ENCODE data around the gene KIF21B.

KIF21B gene

DNA sequence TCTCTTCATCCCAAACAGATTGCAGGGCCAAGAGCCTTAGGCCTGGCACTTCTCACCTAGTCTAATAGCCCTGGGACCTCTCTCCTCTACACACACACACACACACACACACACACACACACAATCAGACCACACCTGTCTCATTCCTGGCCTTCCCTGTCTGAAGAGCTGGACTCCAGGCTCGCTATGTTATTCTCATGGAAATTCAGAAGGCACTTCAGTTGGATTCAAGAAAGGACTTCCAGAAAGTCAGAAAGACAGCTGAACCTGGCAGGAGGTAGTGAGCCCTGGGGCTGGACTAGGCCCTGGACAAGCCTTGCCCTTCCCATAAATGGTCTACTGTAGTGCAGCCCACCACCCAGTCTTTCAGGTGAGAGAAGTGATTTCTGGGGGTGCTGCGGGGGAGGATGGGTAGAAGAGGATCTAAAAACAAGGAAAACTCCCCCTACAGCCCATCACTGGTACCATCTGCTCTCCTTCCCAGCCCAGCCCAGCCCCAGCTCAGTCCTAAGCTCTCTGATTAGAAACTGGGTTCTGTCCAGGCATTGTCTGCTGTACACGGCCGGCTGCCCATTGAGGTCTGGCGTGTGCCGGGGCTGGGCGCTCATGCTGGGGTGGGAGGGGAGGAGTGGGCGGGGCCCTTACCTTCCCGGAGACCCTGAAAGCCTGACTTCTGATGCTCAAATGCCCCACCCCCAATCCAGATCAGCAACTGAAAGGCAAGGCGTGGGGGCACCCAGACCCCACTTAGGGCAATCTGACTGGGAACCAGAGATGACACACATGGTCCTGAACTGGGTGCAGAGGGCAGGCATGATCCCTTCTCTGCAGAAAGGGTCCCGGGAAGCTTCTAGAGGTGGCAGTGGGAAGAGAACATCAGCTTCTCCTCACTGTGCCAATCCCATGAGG is 2.5 kb downstream of the KIF21B start:
- DNase-seq = peak in 5 of 10 donors; percentile 55 to 87 (median 62)
- intact Hi-C loops (cut with DNase I) = no loop called here

DNA sequence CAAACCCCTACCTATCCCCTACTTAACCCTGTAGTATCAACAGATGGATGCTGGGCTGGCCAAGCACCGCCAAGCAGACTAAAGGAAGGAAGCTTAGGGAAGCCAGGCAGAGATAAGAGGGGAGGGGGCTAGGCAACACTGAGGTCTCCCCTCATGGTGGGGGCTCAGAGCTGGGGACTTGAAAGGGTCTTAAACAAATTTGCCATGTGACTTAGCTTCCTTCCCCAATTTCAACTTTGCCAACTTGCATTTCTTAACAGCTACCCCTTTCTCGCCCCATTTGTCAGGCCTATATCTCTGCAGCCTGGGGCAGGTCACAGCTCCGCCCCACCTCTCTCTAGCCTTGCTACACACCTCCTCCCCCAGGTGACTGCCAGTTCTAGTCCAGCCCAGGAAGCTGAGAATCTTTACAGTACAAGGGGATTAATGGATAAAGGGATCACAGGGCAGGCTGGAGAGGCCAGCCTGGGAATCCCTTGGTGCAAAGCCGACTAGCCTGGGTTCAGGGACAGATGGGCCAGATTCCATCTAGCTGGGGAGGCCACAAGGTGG is 3.4 kb downstream of the KIF21B start:
- intact Hi-C loops (cut with DNase I) = no loop called here
- peak in 1 of 10 donors; percentile 53 for DNase-seq

DNA sequence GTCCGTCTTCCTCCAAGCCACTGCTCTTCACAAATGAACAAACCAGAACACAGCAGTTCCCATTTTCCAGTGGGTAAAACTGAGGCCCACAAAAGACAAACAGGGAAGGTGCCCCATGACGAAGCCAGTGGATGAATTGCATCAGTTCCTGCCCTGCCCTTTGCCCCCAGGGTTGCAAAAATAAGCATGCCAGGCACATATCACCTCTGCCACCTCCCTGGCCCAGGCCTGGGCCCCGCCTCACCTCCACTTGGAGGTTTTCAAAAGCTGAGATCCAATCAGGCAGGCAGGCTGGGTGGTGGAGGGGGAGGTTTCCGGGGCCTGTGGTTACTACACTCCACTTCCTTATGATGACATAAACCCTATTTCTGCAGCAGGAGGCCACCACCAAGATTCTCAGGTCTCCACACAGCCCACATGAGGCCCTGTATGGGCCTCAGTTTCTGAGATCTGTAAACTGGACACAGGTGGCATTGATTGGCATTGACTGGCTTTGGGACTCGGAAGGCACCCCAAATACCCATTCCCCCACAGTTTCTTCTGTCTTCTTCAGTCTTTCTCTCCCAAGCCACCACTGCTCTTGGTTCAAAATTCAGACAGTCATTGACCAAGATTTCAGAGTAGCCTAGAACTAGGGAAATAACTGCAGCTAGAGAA is 4.1 kb downstream of the KIF21B start:
- DNase-seq = no peak
- intact Hi-C loops (cut with DNase I) = no loop called here

DNA sequence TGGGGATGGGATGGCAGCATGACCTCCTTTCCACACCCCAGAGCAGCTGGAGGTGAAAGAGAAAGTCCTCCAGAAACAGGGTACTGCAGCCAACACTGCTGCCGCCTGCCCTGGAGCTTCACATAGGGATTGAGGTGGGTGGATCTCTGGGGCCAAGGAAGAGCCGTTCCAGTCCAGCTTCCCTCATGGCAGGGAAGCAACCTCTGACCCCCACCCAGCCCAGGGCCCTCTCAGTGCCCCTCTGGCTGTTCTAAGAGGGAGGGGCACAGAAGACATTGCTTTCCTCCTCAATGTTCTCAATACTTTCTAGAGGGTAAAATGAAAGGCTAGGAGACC is 5.7 kb downstream of the KIF21B start:
- peak in 1 of 10 donors; percentile 75 for DNase-seq
- intact Hi-C loops (cut with DNase I) = no loop called here

DNA sequence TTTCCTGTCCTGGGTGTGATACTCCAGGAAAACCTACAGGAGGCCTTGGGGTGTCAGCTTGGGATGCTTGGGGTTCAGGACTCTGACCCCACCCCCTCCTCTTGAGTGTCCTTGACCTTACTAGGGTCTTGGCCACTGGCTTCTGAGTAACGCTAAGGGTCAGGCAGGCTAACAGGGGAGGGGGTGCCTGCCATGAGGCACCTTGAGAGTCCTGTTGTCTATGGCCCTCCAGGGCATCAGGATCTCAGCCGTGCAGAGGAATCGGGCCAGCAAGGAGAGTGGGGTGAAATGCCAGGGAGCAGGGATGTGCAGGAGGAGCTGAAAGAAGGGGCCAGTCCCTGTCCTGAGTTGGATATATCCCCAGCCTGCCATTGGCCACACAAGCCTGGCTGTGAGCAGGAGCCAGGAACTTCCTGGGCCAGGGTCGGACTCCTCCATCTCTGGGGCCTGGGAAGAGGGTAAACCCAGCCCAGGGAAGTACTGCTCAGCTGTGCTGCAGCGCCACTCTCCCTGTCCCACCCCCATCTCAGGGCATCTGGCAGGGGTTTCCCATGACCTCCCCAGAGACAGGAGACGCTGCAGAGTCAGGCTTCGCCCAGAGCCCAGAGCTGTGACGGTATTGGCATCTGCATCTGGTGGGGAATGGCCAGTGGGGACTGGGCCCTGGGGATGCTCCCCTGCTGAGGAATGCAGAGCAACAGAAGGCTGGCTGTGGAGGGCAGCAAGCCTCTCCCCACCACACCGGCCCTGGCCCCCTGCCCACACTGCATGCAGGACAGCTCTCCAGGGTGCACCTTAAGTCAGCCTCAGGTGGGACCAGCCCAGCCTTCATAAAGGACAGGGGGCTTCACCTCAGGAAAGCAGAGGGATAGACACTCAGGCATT is 6.3 kb downstream of the KIF21B start:
- intact Hi-C loops (cut with DNase I) = no loop called here
- DNase-seq = peak in 2 of 10 donors; percentile 70 to 74

- intact Hi-C loops (cut with DNase I) = no loop called here
- DNase-seq = peak in 8 of 10 donors; percentile 48 to 91 (median 64)
Measured at GRCh38 chr1:201016211-201016651, 7.3 kb downstream of the KIF21B start.

DNA sequence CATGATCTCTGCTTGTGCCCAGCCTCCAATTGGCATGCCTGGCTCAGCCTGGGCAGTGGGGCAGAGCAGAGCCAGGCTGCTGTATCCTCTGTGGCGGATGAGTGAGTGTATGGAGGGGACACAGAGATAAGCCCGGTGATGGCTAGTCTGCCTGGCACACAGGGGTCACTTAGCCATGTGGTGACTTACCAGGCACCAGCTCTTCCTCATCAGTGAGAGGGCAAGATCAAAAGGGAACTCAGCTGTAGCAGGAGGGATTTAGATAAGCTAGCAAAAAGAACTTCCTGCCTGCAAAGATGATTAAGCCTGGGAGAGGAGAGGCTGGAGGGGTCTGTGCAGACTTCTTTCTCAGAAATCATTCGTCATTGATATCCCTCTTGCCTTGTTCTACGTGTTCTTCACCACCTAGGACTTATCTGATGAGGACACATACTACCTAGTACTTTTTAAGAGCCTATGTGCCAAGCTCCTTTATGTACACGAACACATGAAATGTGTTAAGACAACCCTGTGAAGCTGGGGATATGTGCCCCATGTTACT is 7.9 kb downstream of the KIF21B start:
- intact Hi-C loops (cut with DNase I) = no loop called here
- DNase-seq = peak in 1 of 10 donors; percentile 76

DNA sequence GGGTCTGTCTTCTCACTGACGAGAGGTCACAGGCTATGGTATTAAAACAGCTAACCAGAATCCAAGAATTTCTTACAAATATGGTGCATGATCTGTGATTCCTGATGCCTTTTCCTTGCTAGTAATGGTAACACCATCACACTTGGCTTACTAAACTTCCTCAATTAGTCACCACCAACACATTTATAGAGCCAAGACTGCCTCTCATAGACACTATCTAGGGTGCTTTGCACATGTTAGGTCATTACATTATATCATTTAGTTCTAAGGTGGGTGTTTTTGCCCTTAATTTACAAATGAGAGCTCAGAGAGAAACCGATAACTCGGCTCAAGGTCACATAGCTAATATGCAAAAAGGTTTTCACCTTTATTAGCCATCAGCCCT is 8.7 kb downstream of the KIF21B start:
- intact Hi-C loops (cut with DNase I) = no loop called here
- no peak for DNase-seq

DNA sequence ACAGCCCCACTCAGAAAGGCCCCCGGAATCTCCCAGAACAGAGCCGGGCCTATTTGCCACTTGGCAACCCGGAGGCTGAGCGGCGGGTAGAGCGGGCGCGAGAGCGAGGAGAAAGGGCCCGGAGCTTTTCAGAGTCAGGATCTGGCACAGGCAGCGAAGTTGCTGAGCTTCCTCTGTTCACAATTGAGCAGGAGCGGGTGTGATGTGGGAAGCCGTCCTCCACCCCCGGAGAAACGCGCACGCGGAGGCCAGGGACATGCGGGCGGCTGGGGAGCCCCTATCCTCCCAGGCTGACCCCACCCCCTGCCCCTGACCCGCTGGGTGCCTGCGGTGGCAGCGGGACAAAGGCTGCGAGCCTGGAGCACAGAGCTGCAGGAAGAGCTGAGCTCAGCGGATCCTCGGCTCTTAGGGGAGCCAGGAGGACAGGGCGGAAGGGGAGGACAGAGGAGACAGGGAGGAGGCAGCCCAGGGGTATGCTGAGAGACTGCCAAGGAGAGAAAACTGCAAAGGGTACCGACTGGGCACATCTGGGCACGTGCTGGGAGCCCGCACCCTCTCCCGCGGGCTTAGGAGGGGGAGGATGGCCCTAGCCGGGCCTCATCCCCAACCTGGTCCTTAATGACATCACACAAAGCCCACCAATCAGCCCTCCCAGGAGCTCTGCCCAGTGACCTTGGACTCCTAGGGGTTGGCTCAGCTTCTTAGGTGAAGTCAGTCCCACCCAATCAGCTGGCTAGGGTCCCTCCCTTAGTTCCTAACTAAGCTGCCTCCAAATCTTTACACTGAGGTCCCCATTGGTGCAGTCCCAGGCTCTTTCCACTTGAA is 9.3 kb downstream of the KIF21B start:
- DNase-seq = peak in 9 of 10 donors; percentile 57 to 95 (median 71)
- intact Hi-C loops (cut with DNase I) = no loop called here

DNA sequence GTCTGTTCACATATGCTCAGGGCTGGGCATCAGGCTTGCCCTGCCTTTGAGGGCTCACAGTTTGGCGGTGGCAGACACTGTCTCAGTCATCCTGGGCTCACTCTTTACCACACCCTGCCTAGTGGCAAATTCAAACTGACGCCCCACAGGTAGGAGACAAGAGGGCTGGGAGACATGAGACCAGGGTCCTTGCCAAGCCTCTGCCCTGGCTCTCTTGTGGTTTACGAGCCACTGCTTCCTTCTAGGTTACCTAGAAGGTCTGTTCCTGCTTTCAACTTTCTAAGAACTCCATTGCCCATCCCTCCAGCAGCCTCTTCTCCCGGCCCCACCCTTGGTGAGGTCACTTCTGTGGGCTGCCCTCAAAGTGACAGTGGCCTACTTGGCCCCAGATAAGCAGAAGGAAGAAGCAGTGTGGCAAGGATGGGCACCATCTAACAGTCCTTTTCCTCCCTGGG is 10.5 kb downstream of the KIF21B start:
- no peak for DNase-seq
- intact Hi-C loops (cut with DNase I) = no loop called here

DNA sequence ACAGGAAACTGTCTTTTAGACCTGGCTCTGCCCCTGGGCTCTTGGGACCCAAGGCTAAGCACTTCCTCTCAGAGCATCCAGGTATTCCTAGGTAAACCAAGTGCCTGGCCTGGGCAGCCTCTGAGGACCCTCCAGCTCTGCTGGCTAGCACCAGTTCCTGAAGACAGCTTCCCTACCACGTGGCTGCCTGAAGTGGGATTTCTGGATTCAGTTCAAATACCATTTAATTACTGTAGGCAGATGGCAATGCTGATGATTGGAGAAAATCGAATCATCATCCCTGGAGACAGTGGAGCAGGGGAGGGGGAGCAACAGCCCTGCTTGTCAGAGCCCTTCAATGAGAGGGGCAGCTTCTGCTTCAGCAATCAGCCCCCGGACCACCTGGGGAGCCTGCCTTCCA is 11.9 kb downstream of the KIF21B start:
- DNase-seq = peak in 1 of 10 donors; percentile 25
- intact Hi-C loops (cut with DNase I) = no loop called here

- intact Hi-C loops (cut with DNase I) = no loop called here
- DNase-seq = peak in 6 of 10 donors; percentile 40 to 91 (median 70)
Measured at GRCh38 chr1:201009962-201010645, 13.4 kb downstream of the KIF21B start.

- no peak for DNase-seq
- intact Hi-C loops (cut with DNase I) = no loop called here
Measured at GRCh38 chr1:201008666-201009360, 14.7 kb downstream of the KIF21B start.

DNA sequence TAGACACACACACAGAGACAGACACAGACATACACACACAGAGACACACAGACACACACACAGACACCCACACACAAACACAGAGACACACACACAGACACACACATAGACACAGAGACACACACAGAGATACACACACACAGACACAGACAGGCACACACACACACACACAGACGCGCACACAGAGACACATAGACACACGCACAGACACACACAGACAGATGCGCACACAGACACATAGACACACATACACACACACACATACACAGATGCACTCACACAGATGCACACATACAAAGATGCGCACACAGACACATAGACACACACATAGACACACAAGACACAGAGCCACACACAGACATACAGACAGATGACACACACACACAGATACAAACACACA is 16.0 kb downstream of the KIF21B start:
- DNase-seq = no peak
- intact Hi-C loops (cut with DNase I) = no loop called here

- no peak for DNase-seq
- intact Hi-C loops (cut with DNase I) = no loop called here
Measured at GRCh38 chr1:201006450-201006849, 17.1 kb downstream of the KIF21B start.

DNA sequence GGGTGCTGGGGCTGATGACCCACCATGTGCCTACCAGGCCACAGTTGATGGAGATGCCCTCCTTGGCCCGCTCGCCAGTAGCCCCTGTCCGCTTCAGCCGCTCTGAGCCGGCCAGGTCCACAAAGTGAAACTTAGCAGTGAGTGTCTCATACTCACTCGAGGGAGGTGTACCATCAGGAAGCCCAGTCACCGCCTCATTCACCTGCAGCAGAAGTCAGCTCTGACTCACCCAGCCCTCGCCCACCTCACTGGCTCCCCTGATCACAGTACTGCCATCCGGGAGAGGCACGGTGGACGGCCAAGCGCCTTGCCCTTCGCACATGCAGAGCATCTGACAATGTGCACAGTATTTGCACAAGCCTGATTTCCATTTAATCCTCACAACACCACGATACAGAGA is 18.8 kb downstream of the KIF21B start:
- DNase-seq = peak in 1 of 10 donors; percentile 30
- intact Hi-C loops (cut with DNase I) = no loop called here

- DNase-seq = peak in 1 of 10 donors; percentile 54
- intact Hi-C loops (cut with DNase I) = no loop called here
Measured at GRCh38 chr1:201004154-201004553, 19.4 kb downstream of the KIF21B start.

GRCh38 chr1:201002510-201002909 is 21.0 kb downstream of the KIF21B start:
- DNase-seq = no peak
- intact Hi-C loops (cut with DNase I) = no loop called here
